HG03175 (cell line): ENCODE measurements around the gene METAP1D.

ENCODE experiments used
- ATAC-seq: cut with Tn5 transposase; IDR thresholded peaks from one replicate; pipeline ENCODE4 v1.9.1; 2021; ENCODE audit warnings: mild to moderate bottlenecking, moderate library complexity; ENCODE audit not compliant: unreplicated experiment

The METAP1D gene

GRCh38 chr2:172090044-172090961, 90.5 kb downstream of the METAP1D start:
- no peak for ATAC-seq

GRCh38 chr2:172091000-172091641, 91.4 kb downstream of the METAP1D start:
- no peak for ATAC-seq

- ATAC-seq = no peak
These were observed 92.2 kb downstream of the METAP1D start for GRCh38 chr2:172091761-172092566.

- ATAC-seq = no peak
These were observed 93.1 kb downstream of the METAP1D start for GRCh38 chr2:172092716-172093415.

GRCh38 chr2:172093416-172094293, 93.9 kb downstream of the METAP1D start:
- ATAC-seq = no peak

- no peak for ATAC-seq
These were observed 94.8 kb downstream of the METAP1D start for GRCh38 chr2:172094294-172095145.

- ATAC-seq = no peak
These were observed 95.6 kb downstream of the METAP1D start for GRCh38 chr2:172095146-172095904.

GRCh38 chr2:172095905-172096625, 96.3 kb downstream of the METAP1D start:
- ATAC-seq = no peak

- no peak for ATAC-seq
These were observed 97.1 kb downstream of the METAP1D start for GRCh38 chr2:172096626-172097547.

GRCh38 chr2:172097557-172098131, 97.9 kb downstream of the METAP1D start:
- ATAC-seq = no peak

GRCh38 chr2:172098287-172098649, 98.5 kb downstream of the METAP1D start:
- ATAC-seq = no peak

- no peak for ATAC-seq
These were observed 99.1 kb downstream of the METAP1D start for GRCh38 chr2:172098650-172099471.

GRCh38 chr2:172099472-172100079, 99.8 kb downstream of the METAP1D start:
- no peak for ATAC-seq

GRCh38 chr2:172100080-172100934, 100.6 kb downstream of the METAP1D start:
- ATAC-seq = no peak
